Activated T-helper 1 cell treated with Interleukin-2 at 50 U/mL for 16 hours (primary cell): ENCODE measurements around the gene TNXB.

Experiments used
- DNase-seq: peaks from one replicate; pipeline ENCODE4 v3.0.0-alpha.2; 2020; ENCODE audit warnings: low read depth

TNXB gene, protein sequence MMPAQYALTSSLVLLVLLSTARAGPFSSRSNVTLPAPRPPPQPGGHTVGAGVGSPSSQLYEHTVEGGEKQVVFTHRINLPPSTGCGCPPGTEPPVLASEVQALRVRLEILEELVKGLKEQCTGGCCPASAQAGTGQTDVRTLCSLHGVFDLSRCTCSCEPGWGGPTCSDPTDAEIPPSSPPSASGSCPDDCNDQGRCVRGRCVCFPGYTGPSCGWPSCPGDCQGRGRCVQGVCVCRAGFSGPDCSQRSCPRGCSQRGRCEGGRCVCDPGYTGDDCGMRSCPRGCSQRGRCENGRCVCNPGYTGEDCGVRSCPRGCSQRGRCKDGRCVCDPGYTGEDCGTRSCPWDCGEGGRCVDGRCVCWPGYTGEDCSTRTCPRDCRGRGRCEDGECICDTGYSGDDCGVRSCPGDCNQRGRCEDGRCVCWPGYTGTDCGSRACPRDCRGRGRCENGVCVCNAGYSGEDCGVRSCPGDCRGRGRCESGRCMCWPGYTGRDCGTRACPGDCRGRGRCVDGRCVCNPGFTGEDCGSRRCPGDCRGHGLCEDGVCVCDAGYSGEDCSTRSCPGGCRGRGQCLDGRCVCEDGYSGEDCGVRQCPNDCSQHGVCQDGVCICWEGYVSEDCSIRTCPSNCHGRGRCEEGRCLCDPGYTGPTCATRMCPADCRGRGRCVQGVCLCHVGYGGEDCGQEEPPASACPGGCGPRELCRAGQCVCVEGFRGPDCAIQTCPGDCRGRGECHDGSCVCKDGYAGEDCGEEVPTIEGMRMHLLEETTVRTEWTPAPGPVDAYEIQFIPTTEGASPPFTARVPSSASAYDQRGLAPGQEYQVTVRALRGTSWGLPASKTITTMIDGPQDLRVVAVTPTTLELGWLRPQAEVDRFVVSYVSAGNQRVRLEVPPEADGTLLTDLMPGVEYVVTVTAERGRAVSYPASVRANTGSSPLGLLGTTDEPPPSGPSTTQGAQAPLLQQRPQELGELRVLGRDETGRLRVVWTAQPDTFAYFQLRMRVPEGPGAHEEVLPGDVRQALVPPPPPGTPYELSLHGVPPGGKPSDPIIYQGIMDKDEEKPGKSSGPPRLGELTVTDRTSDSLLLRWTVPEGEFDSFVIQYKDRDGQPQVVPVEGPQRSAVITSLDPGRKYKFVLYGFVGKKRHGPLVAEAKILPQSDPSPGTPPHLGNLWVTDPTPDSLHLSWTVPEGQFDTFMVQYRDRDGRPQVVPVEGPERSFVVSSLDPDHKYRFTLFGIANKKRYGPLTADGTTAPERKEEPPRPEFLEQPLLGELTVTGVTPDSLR (N-terminal part only)

DNA sequence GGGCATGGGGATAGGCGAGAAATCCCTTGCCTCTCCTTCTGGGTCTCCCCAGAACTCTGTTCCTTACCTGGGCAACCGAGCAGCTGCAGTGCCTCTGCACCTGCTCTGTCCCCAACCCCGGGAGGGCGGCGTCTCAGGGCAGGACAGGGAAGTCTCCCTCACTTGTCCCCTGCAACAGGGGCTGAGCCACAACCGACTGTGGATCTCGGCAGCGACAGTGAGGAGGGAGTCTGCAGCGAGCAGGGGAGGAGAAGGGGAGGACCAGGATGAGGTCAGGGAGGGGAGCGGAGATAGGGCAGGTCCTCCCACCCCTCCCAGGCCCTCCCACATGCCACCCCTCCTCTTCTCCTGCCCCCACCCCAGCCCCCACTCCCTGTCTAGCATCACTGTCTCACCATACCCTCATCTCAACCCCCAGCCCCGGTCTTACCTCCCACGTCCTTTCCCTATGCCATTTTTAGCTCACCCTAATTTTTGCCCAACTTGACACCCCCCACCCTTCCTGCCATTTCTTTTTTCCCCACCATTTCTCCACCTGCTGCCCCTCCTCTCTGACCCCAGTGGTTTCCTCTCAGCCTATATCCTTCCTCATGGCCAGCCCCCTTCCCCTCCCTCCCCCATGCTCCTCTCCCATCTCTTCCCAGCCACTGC, at the start of gene TNXB:
TNXB (minus strand) TSS at position 225 of the 651 bp plus-strand sequence. CDS start 11,140 bp downstream, outside the sequence.
- DNase-seq = no peak

DNA sequence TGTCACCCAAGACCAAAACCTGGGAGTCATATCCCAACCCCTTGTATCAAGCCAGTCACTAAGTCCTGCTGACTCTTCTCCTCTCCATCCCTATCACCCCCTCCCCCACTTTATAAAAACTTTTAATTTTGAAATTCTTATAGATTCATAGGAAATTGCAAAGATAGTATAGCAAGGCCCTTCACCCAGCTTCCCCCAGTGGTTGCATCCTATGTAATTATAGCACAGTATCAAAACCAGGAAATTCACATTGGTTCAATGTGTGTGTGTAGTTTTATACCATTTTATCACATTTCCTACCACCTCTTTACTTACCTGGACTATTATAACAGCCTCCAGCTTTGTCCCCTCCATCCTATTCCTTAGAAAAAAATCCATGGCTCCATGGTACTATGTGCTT, 48.9 kb upstream of the TNXB start:
- no peak for DNase-seq

DNA sequence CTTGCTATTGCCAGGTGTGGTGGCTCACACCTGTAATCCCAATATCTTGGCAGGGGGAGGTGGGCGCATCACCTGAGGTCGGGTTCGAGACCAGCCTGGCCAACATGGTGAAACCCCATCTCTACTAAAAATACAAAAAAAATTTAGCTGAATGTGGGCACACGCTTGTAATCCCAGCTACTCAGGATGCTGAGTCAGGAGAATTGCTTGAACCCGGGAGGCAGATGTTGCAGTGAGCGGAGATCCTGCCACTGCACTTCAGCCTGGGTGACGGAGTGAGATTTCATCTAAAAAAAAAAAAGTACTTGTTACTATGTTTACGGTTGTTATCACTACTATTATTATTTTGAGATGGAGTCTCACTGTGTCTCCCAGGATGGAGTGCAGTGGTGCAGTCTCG, 47.8 kb upstream of the TNXB start:
- no peak for DNase-seq

DNA sequence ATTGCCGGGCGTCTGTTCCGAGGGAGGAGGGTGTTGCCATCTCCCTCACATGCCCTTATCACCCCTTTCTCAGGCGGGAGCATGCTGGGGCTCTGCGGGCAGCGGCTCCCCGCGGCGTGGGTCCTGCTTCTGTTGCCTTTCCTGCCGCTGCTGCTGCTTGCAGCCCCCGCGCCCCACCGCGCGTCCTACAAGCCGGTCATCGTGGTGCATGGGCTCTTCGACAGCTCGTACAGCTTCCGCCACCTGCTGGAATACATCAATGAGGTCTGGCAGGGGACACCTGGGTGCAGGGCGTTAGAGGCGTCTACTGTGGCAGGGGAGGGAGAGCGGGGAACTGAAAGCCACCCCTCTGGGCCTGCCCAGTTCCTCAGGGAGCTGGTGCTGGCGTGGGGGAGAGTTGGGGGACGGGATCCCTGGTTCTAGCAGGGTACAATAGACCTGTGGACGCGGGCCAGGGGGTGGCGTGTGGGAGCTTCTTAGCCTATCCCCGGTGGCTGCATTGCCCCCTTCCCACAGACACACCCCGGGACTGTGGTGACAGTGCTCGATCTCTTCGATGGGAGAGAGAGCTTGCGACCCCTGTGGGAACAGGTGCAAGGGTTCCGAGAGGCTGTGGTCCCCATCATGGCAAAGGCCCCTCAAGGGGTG, 45.5 kb upstream of the TNXB start:
- DNase-seq = peak; percentile 44

DNA sequence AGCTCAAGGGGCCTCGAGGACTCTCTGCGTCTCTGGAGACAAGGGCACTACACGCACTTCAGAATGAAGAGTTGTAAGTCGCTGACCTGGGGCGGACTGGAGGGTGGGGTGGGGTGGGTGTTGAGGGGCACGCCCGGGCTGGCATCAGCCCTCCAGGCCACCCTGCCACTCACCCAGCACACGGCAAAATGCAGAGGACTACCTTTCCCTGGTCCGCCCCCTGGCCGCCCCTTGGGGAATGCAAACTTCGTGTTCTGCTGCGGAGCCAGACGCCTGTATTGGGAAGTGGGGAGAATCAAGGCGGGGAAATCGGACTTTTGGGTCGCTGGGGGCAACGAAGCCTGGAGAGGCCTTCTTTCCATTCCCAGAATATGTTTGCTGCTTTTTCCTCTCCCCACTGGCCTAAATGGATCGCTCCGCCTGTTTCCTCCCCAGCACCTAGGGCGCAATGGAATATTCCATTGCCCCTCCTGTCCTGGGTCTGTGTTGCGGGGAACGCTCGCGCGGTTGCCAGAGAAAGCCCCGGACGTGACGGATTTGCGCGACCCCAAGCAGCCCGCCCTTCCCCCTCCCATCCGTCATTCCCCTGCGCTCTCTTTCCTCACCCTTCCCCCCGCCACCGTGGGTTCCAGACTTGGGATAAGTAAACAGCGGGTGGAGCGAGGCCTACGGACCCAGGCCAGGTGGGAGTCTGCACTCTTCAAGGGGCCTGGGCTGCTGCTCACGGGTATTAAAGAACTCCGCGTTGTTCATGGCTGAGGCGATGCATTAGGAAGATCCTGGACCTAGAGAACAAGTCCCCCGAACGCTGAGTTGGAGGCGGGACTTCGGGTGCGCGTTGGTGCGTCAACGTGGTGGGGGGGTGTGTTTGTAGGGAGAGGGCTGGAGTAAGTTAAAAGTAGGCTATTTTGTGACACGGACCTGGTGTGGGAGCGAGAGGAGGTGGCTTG, 44.7 kb upstream of the TNXB start, which contains the start of gene PPT2:
PPT2 (plus strand) TSS at position 578 of the 950 bp plus-strand sequence. CDS start 454 bp downstream, outside the sequence.
- DNase-seq = peak; percentile 48

DNA sequence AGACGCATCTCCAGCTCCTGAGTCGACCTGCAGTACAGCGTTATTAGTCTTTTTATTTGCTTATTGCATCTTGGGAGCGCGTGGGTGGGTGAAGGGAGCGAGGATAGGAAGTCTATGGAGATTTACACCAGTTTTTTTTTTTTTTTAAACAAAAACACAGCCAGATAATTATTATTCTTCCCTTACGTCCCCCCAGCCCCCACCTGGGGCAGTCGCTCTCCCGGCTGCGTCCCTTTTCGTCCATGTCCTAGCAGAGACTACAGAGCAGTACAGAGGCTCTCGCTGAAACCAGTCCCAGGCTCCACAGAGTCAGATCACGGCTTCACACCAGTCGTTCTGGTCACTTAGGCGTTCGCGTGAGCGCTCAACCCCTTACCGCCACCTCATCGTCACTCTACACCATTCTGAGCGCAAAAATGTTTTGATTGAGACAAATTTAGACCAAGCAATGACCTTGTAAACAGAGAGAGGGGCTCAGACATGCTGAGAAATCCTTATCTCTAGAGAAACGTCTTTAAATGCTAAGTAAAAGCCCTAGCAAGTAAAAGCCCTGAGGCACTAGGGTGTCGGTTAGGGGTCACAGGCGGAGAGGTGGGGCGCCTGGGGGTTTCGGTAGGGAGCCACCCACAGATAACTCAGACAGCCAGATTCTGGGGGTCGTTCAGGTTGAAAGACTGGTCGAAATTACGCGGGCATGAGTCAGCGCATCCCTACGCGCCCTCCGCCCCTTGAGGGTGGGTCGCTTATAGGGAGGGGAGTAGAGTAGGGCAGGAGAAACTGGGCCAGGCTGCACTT, 43.8 kb upstream of the TNXB start:
- no peak for DNase-seq

DNA sequence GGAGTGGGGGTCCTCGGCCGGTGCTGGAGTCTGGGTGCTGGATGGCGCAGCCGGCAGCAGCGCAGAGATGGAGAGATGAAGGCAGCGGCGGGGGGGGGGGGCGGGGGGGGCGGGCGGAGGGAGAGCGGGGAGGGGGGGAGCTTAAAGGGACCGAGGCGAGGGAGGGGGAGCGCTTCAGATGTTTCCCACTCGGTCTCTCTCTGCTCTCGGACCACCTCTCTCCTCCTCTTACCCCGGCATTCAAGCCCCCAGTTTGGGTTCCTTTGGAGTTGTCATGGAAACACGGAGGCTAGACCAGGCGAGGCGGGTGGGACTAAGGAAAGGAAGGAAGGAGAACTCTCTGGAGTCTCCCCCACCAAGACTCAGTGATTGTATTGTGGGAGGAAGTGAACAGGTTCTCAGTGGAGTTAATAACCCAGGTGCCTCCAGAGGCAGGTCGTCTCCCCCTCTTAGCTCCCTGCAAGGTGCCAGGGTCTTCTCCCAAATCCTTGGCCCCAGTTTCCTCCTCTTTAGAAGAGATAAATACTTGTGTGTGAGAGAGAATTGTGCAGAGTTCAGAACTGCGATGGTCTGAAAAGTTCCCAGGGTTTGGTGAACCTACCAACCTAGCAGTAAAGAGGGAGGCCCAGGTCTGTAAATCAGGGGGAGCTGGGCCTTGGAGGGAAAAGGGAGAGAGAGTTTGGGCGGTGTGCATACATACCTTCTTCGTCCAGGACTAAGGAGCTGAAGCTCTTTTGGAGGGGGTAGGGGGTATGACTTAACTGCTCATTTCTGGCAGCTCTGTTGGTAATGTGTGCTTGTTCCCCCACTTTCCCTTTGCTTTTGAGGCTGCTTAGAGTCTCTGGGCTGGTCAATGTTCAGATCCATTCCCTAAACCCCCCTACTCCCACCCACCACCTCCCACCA, 43.0 kb upstream of the TNXB start, which contains the start of gene PRRT1:
PRRT1 (minus strand) TSS at position 77 of the 906 bp plus-strand sequence. CDS start 112 bp downstream, outside the sequence.
- DNase-seq = no peak

DNA sequence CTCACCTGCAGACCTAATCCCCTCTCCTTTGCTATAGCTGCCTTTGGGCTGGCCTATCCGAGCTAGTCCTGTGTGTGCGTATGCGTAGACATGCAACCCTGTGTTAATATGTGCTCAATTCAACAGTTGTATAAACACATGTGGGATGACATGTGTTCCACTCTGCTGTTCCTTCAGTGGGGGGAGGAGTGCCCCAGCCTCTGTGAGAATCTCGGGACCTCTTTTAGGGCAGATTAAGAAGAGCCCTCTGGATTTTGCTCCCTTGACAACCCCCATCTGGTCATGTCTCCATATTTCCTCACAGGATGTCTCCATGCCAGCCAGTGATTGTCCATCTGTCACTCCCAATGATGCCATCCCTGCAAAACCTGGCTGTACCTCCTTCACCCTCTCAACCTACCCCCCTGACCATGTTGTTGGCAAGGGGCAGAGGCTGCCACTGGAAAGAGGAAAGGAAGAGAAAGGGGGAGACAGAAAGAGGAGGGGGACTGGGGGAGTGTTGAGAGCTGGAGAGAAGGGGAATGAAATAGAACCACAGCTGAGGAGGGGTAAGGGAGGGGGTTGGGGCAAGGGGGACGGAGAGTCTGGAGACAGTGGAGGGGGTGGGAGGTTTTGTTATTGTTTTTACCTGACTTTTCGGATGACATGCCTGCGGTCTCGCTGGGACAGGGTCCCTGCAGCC, 42.2 kb upstream of the TNXB start:
- DNase-seq = no peak

DNA sequence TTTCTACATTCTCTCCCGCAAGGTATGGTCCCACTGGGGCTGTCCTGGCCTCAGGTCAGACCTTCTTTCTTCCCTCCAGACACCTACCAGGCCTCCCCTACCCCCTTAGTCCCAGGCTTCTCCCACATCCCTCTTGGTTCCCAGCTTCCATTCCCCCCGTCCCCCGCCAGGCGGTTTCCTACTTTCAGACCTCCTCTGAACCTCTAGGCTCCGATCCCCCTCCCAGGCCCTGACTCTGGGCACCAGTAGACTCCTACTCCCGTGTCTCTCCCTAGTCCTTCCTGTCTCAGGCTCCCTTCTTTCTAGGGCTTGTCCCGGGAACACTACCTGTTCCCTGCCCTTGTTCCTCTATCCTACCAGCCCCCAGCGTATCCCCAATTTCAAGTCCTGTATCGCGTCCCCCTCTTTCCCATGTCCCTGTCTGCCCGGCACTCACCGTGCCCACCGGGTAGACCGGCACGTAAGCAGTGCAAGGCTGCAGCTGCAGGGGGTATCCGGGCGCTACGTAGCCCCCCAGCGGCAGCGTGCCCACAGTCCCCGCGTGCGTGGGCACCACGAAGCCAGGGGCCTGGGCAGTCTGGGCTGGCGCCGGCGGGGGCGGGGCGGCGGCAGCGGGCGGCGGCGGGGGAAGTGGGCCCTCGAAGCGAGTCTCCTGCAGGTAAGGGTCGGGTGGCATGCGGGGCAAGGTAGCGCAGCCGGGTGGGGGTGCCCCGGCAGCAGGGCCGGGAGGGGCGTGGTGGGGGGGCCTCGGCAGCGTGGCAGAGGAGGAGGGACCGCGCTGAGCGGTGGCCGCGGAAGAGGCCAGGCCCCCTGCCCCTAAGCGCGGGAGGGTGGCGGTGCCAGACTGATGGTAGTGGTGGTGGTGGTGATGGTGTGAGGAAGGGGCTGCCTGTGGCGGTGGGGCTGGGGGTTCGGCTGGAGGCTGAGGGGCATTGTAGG, 41.1 kb upstream of the TNXB start:
- DNase-seq = no peak

DNA sequence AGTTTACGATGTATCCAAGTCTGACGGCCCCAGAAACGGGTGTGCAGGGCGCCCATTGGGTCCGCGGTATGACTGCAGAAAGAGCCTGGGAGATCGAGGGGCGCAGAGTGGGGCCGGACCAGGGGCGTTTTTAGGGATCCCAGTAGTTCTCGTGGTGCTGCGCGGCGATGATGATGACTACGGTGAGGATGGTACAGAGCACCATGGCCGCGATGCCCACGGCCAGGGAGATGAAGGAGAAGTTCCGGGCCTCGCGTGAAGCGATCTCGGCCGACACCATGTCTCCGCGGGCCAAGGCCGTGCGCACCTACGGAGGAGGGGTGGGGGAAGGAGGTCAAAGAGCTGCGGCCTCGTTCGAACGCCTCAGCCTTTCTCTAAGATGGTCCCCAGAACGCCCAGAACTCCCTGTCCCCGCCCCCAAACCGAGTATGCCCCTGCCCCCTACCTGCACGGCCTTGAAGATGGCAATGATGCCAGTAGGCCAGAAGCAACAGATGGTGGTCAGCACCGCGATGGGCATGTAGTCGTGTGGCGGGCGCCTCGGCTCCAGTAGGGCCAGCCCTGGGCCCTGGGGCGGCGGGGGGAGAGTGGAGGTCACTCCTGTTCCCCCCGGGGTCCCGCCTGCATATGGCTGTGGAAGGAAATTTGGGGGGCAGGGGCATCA, 40.1 kb upstream of the TNXB start:
- no peak for DNase-seq

DNA sequence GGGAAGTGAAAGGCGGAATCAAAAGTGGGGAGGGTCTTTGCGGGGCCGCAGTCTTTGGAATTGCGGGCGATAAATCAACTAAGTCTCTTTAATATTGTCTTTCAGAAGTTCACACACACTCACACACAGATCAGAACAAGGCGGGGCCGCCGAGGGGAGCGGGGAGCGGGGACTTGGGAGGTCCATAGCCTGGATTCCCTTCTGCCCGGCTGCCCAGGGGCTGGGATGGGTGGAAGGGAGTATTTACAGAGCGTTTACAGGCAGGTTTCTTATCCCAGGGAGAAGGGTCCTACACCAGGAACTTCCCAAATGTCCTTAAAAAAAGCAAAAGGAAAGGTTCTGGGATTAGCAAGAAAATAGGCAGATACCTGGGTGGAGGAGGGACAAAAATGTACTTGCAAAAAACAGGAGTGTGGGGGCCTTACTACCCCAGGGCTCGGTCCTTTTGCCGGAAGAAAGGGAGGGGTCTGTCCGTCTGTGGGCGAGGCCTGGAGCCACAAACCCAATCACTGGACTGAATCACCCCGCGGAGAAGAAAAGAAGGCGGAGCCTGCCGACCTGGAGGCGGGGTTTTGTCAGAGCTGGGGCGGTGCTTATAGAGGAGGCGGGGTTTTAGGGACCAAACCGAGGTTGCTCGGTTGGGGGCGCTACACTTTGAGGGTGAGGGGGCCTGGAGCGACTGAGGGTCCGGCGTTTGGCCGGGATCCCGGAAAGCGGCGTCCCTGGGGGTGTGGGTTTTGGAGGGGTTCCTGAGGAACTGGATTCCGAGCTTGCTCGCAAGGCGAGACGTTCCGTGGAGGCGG, 39.4 kb upstream of the TNXB start:
- DNase-seq = peak; percentile 41

DNA sequence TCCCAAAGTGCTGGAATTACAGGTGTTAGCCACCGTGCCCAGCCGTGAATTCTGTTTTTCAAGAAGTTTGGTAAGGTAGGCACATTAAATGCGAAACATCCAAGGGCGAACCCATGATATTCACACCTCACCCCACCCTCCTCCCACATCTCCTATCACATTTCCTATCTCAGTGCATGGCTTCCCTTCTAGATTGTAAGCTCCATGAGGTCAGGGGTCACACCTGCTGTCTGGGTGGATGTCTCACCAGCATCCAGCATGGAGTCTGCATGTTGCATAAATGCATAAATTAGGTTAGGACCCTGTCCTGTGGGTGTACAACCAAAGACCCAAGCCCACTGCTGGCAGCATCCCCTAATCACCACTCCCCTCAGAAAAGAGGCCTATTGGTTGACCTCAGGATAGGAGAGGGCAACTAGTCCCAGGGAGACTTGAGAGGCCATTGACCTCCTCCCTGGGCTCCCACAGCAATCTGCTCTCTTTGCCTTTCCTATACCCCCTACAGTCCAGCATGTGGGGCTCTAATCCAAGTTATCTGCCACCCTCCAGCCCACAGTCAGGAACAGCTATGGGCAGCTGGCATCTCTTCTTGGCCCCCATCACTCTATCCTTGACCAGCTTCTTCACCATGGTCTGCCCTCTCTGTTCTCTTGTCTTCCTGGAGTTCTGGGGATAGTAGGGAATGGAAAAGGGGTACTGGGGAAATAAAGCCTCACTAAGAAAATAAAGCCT, 38.4 kb upstream of the TNXB start:
- no peak for DNase-seq

DNA sequence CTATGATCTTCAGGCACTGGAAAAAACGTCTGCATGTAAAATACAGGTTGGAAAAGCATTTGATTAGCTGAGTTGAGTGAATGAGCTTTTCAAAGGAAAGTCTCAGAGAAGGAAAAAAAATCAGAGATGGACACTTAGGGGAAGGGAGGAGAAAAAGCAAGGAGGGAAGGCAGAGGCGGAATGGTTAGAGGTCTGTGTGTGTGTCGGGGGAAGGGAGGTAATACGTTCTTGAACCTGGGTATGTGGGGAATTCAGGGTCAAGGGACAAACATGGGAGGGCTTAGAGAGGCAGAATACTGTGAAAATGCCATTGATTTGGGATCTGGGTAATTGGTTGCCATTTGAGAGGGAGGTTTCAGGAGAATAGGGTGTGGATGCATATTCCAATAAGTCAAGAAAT, 37.5 kb upstream of the TNXB start:
- no peak for DNase-seq

DNA sequence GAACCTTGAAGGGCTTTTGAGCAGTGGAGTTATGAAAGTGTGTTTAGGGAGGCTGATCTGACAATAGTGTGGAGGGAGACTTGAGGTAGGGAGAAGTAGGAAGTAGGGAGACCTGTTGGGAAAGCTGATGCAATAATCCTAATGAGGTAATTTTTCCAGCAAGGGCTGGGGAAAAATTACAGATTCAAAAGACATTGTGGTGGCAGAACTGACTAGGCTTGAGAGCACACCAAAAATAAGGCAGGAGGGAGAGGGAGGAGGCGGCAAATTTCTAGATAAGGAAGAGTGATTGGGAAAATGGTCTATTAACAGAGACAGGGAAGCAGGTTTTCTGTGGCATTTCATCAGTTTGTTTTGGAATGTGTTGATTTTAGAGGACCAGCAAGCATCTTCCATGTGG, 37.1 kb upstream of the TNXB start:
- no peak for DNase-seq
